SKM-1 (cell line): ENCODE data around the gene SOX21.

ENCODE experiments used
- DNase-seq: peaks from one replicate; lab custom pipeline; 2025; ENCODE audit not compliant: unreplicated experiment; lab: John Stamatoyannopoulos, UW

The SOX21 gene

GRCh38 chr13:94709001-94709834 is 3.1 kb downstream of the SOX21 start:
- no peak for DNase-seq

GRCh38 chr13:94708031-94708859 is 4.1 kb downstream of the SOX21 start:
- DNase-seq, result no peak

DNA sequence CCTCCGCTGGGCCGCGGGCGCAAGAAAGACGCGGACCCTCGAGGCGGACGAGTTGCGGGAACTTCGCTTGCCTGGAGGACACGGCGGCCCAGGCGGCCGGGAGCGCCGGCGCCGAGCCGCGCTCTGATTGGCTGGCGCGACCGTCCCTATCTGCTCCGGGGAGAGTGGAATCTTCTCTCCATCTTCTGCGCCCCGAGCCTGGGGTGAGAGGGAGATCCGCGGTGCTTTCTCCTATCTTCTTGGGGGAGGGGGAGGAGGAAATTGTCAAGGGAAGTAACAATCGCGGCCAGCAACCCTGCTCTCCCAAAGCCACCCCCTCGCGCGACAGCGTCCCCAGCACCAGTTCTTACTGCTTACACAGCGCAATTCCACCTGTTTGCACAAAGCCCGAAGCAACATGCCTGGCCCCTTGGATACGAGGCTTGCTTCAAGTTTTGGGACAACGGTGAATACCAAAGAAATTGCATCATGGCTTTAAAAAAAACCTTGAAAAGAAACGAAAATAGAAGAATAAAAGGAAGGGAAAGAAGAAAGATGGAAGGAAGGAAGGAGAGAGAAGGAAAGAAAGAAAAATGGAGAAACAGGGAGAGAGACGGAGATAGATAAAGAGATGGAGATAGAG is 4.8 kb downstream of the SOX21 start:
- no peak for DNase-seq

DNA sequence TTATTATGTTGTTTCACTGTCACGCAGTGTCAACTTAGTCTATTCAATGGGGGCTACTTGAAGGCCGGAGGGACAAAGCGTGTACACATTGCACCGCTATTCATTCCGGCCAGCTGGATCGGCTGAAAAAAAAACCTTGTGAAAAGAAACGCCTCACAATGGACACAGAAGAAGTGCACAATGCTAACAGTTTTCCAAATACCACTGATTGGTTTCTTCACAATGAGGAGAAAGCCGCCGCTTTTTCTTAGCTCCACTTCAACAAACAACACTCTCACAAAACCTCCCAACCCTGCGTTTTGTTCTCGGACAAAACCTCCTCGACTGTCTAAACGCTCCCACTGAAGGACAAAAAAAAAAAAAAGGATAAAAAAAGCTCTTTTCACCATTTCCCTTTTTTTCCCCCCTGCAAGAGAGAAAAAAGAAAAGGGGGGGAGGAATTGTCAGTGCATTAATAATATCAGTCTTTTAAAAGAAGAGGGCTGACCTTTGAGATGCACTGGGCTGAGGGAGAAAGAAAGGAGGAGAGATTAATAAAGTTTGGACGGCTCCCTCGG is 5.4 kb downstream of the SOX21 start:
- DNase-seq, result no peak

GRCh38 chr13:94706101-94706842 is 6.1 kb downstream of the SOX21 start:
- DNase-seq, result no peak

DNA sequence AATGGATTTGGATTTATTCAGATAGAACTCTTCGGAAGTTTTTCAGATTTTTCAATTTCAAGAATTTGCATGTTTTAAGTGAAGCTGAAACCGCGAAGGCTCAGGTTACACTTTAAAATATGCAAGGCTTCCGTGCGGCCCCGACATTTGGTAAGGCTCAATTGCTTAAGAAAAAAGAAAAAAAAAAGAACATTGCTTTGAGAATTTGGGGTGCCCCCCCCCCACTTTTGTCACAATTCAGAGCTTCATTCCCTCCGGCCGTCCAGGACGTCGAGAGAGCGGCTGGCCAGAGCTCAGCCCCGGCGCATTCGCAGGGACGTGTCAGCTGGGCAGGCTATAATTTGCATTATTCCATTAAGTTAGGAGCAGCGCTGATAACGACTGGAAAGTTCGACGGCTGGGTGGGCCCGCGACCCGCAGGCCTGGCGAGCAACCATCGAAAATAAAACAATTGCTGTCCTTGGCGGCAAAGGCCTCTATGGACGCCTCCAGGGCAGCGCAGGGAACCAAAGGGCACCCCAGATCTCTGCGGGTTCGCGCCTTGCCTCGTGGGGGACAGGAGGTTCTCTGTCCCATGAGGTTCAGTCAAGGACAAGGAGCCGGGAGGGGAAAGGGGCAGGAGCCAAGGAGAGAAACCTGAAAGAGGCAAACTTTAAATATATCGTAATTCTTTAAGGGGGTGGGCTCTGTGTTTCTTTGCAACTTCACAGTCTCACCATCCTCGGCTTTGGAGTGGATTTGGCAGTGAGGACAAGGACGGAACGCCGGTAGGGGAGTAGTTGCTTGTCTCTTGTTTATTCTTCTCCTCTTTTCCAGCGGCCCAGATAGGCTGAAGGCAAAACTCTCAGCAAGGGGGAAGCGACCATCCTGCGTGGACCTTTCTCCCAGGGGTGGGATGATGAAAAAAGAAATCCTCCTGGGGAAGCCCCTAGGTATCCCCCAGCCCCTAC is 7.0 kb downstream of the SOX21 start:
- no peak for DNase-seq

DNA sequence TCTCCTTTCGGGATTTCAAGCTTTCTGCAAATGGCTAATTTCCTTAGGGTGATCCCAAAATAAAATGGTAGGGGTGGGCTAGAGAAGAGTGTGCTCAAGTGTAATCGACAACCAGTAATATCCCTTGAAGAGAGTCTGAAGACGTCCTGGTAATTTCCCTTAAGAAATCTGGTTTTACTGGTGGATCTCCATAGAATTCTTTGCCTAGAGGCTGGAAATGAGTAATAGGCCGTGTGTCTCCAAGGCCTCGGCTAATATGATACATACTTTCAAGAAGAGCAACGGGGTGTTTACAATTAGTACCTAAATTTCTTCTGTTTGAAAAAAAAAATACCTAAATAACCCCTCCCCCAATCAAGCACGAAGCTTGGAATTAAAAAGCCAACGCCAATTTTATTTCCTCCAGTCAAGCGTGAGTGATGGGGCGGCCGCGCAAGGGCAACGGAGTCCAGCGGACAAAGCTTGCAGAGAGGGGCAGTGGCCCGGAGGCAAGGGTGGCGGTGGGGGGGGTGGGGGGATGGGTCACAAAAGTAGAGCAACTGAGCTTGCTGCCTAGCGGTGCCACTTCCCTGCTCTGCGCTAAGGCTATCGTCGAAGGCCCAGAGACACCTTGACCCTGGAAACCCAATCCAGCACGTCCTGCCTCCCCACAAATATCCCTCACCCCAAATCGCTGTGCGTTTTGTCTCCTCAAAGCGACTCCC is 7.8 kb downstream of the SOX21 start:
- no peak for DNase-seq

DNA sequence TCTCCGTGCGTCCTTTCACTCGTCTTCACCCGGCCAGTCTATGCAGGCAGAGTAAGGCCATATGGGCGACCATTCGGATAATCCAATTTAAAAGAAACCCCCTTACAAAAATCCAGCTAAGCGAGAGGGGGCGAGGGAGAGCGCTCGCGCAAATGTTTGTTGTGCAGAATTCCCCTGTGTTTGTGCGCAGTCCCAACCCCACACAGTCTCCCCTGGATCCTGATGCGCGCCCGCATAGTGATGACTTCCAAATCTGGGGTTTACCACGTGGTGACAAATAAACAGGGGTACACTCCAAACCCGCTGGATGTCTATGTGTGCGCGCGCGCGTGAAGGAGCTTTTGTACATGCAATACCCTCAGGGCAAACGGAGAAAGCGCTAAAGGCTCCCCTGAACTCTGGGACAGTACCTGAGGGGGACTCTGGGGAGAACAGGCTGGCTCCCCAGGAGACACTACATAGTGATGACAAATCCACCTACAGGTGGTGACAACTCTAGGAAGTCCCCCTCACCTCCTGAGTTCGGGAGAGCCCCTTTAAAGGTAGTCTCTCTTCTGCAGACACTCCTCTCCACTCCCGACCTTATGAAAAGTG is 8.5 kb downstream of the SOX21 start:
- no peak for DNase-seq

DNA sequence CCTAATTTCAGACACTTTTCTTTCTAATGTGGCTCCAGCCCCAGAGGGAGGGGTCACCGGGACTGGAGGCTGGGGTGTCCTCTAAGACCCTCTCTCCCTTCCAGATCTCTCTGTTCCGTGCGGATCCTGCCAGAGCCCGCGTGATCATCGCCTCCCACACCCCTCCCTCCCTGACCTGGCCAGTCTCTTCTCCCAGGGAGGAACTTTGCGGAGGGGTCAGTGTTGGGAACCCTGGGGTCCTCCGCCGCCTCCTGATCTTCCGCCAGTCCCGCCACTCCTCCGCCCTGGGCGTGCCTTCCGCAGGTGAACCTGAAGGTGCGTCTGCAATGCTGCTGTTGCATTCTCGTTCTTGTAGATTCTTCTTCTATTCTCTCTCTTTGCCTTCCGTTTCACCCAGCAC is 9.1 kb downstream of the SOX21 start:
- DNase-seq, result no peak

DNA sequence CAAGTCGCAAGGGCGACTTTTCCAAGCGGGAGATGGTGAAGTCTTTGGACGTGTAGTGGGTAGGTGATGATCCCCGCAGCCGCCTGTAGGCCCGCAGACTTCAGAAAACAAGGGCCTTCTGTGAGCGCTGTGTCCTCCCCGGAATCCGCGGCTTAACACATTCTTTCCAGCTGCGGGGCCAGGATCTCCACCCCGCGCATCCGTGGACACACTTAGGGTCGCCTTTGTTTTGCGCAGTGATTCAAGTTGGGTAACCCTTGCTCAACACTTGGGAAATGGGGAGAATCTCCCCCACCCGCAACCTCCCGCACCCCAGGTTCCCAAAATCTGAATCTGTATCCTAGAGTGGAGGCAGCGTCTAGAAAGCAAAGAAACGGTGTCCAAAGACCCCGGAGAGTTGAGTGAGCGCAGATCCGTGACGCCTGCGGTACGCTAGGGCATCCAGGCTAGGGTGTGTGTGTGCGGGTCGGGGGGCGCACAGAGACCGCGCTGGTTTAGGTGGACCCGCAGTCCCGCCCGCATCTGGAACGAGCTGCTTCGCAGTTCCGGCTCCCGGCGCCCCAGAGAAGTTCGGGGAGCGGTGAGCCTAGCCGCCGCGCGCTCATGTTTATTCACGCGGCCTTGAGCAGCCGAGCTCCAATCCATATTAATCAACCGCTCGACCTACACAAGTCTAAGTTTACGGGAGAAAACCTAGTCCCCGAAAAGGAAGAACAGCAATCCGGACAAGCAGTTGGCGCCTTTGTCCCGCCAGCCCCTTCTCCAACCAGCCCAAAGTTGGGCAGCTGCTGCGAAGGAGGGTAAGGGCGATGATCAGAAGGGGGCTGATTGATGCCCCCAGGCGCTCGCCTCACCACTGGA is 9.9 kb downstream of the SOX21 start:
- DNase-seq, result no peak

GRCh38 chr13:94701313-94702180 is 10.8 kb downstream of the SOX21 start:
- no peak for DNase-seq

DNA sequence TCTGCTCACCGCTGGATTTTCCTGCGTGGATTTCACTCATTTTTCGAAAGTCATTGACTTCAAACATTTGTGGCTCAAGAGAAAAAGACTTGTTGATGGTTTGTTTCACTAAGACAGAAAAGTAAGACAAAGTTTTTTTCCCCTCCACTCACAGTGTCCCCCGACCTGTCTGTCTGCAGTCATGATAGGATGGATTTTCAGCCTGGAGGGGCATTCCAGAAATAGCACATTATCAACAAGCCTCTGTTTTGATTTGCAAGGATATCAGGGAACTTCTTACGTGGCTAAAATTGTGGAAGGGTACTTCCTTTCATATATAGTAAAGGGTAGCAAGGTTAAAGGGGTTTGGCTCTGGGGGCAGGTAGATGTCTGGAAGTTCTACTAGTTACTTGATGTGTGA is 11.8 kb downstream of the SOX21 start:
- DNase-seq, result no peak

DNA sequence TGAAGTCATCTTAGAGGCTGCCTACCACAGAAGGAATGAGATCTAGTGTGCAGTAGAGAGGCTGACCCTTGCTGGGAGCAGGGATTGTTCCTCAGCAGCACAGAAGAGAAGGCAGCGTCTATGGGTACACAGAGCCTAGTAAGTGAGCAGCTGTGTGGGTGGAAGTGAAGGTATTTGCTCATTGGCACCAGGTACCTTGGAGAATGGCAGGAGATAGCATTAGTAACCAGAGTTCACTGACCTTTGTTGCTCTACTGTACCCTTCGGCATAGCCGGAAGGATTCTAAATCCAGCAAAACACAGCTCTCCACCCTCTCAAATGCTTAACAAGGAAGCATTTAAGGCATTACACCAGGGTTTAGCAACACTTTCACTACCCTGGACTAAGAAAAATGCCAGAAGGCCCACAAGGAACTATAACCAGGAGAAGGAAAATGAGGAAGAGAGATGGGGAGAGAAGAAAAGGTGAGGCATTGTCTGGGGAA is 12.3 kb downstream of the SOX21 start:
- no peak for DNase-seq

GRCh38 chr13:94696171-94696570 is 16.2 kb downstream of the SOX21 start:
- DNase-seq, result no peak

DNA sequence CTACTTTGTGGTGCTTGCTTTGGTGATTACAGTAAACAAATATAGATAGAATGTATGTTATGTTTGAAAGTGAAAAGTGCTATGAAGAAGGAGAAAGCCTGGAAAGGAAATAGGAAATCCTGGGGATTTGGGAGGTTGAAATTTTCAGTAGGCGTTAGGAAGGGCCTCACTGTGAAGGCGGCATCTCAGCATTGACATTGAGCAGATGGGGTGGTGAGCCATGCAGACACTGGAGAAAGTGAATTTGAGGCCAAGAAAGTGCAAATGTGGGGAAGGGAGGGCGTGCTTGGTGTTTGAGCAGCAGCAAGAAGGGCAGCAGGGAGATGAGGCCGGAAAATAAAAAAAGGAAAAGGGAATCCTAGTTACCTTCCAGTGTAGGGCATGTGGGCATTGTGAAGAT is 20.3 kb downstream of the SOX21 start:
- no peak for DNase-seq

DNA sequence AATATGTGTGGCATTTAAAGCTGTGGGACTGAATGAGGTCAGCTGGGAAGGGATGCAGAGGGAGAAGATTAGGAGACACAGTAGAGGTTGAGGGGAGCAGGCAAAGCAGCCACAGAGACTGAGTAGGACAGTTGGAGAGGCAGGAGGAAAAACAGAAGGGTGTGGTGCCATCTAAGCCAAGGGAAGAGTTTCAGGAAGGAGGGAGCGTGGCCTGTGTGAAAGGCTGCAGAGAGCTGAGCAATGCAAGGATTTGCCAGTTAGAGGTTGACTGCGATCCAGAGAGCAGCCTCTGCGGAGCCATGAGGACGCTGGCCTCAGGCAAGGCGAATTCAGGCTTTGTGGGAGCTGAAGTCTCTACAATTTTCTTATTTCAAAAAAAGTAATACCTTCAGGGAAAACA is 28.9 kb downstream of the SOX21 start:
- no peak for DNase-seq

DNA sequence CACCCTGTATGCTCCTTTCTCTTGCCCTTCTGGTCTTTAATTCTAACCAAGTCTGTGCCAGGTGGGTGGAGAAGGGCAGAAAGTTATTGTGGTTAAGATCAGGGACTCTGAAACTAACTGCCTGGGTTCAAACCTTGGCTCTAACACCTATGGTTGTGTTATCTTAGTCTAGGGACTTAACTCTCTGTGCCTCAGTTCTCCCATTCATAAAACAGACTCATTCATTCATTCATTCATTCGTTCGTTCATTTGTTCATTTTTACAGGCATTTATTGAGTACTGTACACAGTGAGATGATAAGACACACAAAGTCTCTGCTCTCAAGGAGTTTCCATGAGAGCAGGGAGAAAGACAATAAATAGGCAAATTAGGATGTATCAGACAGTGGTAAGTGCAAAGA is 30.1 kb downstream of the SOX21 start:
- no peak for DNase-seq
